BJ (cell line): ENCODE measurements around the gene ZBTB42. TPM values are rescaled to one million over a fixed set of nuclear protein-coding genes. Genes with fewer than 3 reads are reported as not detected.

Experiments
- CTCF ChIA-PET: fragments of 350-600 bp; formaldehyde crosslinking; extraction: SDS; loops from one replicate; lab custom pipeline; 2021; ENCODE audit warnings: antibody characterized with exemption, inconsistent platforms; lab: Yijun Ruan, JAX
- POLR2A ChIA-PET: fragments of 300-600 bp; sonication (Branson Sonifier 250); formaldehyde crosslinking; extraction: SDS; loops from one replicate; lab custom pipeline; 2021; ENCODE audit warnings: antibody characterized with exemption; lab: Charles Lee
- DNase-seq: peaks from one replicate; pipeline ENCODE4 v3.0.0-alpha.2; 2011; ENCODE audit warnings: low read depth
- H3K27me3 ChIP-seq: 2 replicates; pipeline ENCODE4 v1.6.0; 2011; ENCODE audit warnings: low read length; ENCODE audit not compliant: control insufficient read depth, insufficient read depth
- H3K36me3 ChIP-seq: 2 replicates; pipeline ENCODE4 v1.5.1; 2011; ENCODE audit warnings: low read length; ENCODE audit not compliant: control insufficient read depth, insufficient read depth
- H3K4me3 ChIP-seq: 2 replicates; pipeline ENCODE4 v1.5.1; 2011; ENCODE audit warnings: low read depth, mild to moderate bottlenecking, control low read depth, low read length
- CTCF ChIP-seq: IDR thresholded peaks from 2 replicates; pipeline ENCODE4 v1.5.1; 2011; ENCODE audit warnings: low read depth, mild to moderate bottlenecking, control low read depth, inconsistent platforms, low read length, moderate library complexity; ENCODE audit not compliant: insufficient read depth
- polyA plus RNA-seq: library from polyadenylated mRNA; depleted of rRNA; stranded (reverse); fragments of >200 nt; gene quantifications from 2 replicates; pipeline ENCODE4 v1.2.3, GENCODE V29; 2011

Gene ZBTB42
- polyA plus RNA-seq, 1 experiment, result 2.7 TPM

- H3K36me3 ChIP-seq, result peaks cover 32% of the 10 kb centered on the region
- TF ChIP-seq CTCF, result no peak
- POLR2A ChIA-PET, result no interaction called here
- CTCF ChIA-PET, result interaction anchor here (1.0 to 1.8 kb wide), 2 partner anchors 16 to 41 kb away, joined by 3 to 9 read pairs; no protein-coding TSS in a partner anchor
- H3K4me3 ChIP-seq, result no peak overlapping the region
- DNase-seq, result no peak
- no peaks in the 10 kb centered on the region for H3K27me3 ChIP-seq
These were observed 15.8 kb upstream of the ZBTB42 start for GRCh38 chr14:104784846-104785707.

GRCh38 chr14:104785708-104786080 lies 15.2 kb upstream of the ZBTB42 start:
- no peaks in the 10 kb centered on the region for H3K27me3 ChIP-seq
- TF ChIP-seq CTCF, result no peak
- POLR2A ChIA-PET, result no interaction called here
- DNase-seq, result no peak
- no peak overlapping the region for H3K4me3 ChIP-seq
- peaks cover 32% of the 10 kb centered on the region for H3K36me3 ChIP-seq
- CTCF ChIA-PET, result interaction anchor here (1.8 kb wide), 1 partner anchor 17 kb away, joined by 9 read pairs; no protein-coding TSS in a partner anchor

GRCh38 chr14:104786091-104786586 lies 14.8 kb upstream of the ZBTB42 start:
- ChIA-PET CTCF (no interaction called here), POLR2A (no interaction called here)
- Histone ChIP-seq H3K4me3 (no peak overlapping the region), H3K36me3 (peaks cover 34% of the 10 kb centered on the region), H3K27me3 (no peaks in the 10 kb centered on the region)
- DNase-seq, result no peak
- no peak for TF ChIP-seq CTCF

- ChIA-PET POLR2A (no interaction called here), CTCF (no interaction called here)
- DNase-seq, result no peak
These were observed 13.9 kb upstream of the ZBTB42 start for GRCh38 chr14:104786726-104787675.

More at GRCh38 chr14:104786726-104787675, 13.9 kb upstream of the ZBTB42 start:
- Histone ChIP-seq H3K36me3 (peaks cover 41% of the 10 kb centered on the region), H3K4me3 (no peak overlapping the region), H3K27me3 (no peaks in the 10 kb centered on the region)
- no peak for TF ChIP-seq CTCF
